Astrocyte of the spinal cord (primary cell): ENCODE measurements around the gene TMEM88.

ENCODE experiments used
- DNase-seq: peaks from one replicate; pipeline ENCODE4 v3.0.0; 2011; ENCODE audit warnings: low read depth, low spot score
- H3K4me3 ChIP-seq: 2 replicates; pipeline ENCODE4 v1.5.1; 2011; ENCODE audit warnings: low read depth, mild to moderate bottlenecking, low read length, moderate library complexity
- in situ Hi-C: cut with HindIII; loops from 2 replicates; pipeline ENCODE4 v1.10.0; 2017; ENCODE audit warnings: low sequenced_read_pairs
- TF ChIP-seq, protein P1 (sequence below): IDR thresholded peaks from 2 replicates; pipeline ENCODE4 v1.5.1; 2012; ENCODE audit warnings: low read depth, mild to moderate bottlenecking, low read length, inconsistent platforms

Gene TMEM88

DNA sequence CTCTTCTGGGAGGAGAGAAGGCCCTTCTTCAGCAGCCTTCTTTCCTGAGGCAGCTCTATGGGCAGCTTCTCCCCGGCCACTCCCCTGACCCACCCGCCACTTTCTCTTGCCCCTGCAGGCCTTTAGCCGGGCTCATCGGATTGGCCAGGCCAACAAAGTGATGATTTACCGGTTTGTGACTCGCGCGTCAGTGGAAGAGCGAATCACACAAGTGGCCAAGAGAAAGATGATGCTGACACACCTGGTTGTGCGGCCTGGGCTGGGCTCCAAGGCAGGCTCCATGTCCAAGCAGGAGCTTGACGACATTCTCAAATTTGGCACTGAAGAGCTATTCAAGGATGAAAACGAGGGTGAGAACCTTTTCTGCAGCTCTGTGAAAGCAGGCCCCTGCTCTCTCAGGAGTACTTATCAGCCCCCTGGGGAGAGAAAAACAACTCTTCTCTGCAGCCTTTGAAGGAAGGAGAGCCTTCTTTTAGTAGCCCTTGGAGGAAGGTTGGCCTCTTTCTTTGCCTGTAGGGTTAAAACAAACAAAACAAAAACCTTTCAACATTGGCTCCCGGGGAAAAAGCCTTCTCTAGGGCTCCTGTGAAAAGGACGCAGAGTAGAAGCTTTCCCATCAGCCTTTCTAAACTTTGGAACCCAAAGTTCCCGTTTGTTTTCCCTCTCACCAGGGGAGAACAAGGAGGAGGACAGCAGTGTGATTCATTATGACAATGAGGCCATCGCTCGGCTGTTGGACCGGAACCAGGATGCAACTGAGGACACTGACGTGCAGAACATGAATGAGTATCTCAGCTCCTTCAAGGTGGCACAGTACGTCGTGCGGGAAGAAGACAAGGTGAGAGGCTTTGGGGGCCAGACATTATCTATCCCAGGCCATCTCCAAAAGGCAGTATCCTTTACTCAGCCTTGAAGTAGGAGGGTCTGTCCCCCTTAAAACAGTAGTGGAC is 48.6 kb downstream of the TMEM88 start:
- DNase-seq, result peak; percentile 75
- TF ChIP-seq, protein P1, sequence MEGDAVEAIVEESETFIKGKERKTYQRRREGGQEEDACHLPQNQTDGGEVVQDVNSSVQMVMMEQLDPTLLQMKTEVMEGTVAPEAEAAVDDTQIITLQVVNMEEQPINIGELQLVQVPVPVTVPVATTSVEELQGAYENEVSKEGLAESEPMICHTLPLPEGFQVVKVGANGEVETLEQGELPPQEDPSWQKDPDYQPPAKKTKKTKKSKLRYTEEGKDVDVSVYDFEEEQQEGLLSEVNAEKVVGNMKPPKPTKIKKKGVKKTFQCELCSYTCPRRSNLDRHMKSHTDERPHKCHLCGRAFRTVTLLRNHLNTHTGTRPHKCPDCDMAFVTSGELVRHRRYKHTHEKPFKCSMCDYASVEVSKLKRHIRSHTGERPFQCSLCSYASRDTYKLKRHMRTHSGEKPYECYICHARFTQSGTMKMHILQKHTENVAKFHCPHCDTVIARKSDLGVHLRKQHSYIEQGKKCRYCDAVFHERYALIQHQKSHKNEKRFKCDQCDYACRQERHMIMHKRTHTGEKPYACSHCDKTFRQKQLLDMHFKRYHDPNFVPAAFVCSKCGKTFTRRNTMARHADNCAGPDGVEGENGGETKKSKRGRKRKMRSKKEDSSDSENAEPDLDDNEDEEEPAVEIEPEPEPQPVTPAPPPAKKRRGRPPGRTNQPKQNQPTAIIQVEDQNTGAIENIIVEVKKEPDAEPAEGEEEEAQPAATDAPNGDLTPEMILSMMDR, result no peak
- no peak overlapping the region for H3K4me3 ChIP-seq
- in situ Hi-C loops, result no loop called here
